Measurements from ENCODE around the gene EML5. TPM values are rescaled to one million over a fixed set of nuclear protein-coding genes. Genes with fewer than 3 reads are reported as not detected.
A peak's percentile ranks its signal among the peaks of the same experiment; 100 is the strongest.

The EML5 gene
- total and polyA plus RNA-seq, 12 donors, result 0.04 to 0.44 (median 0.19) TPM

- DNase-seq (no peak), ATAC-seq (peak in 1 of 8 donors; percentile 34)
- intact Hi-C loops (cut with DNase I), result no loop called here
- Histone ChIP-seq H3K4me3 (no peak overlapping the region), H3K27me3 (no peaks in the 10 kb centered on the region), H3K27ac (no peak overlapping the region), H3K36me3 (no peaks in the 10 kb centered on the region), H3K4me1 (peaks cover 0 to 32% (median 21%) of the 10 kb centered on the region in 9 donors), H3K9me3 (no peaks in the 10 kb centered on the region)
- no peak for TF ChIP-seq CTCF (IDR thresholded peaks at IDR 0.05)
These were observed 38.5 kb upstream of the EML5 start for GRCh38 chr14:88831284-88831683.

GRCh38 chr14:88829685-88830302 lies 37.0 kb upstream of the EML5 start:
- Histone ChIP-seq H3K4me1 (peaks cover 0 to 30% (median 17%) of the 10 kb centered on the region in 9 donors), H3K36me3 (no peaks in the 10 kb centered on the region), H3K27me3 (no peaks in the 10 kb centered on the region), H3K27ac (no peak overlapping the region), H3K9me3 (no peaks in the 10 kb centered on the region), H3K4me3 (no peak overlapping the region)
- no peak for TF ChIP-seq CTCF (IDR thresholded peaks at IDR 0.05)
- WGBS, 2 donors, result 70 to 73% methylated on average over 4 of the region's 4 CpGs
- no peak for DNase-seq
- ATAC-seq, result no peak
- intact Hi-C loops (cut with DNase I), result no loop called here

- Histone ChIP-seq H3K36me3 (no peaks in the 10 kb centered on the region), H3K27ac (no peak overlapping the region), H3K4me1 (peaks cover 0 to 27% (median 12%) of the 10 kb centered on the region in 9 donors), H3K4me3 (no peak overlapping the region), H3K9me3 (no peaks in the 10 kb centered on the region), H3K27me3 (no peaks in the 10 kb centered on the region)
- DNase-seq, result no peak
- intact Hi-C loops (cut with DNase I), result no loop called here
- no peak for TF ChIP-seq CTCF (IDR thresholded peaks at IDR 0.05)
- ATAC-seq, result no peak
- 65 to 66% methylated on average over 3 of the region's 3 CpGs for WGBS, 2 donors
These were observed 36.4 kb upstream of the EML5 start for GRCh38 chr14:88829188-88829587.

- peak overlapping the region in 6 of 10 donors; percentile 64 to 94 (median 76) for H3K4me3 ChIP-seq
- DNase-seq (no peak), ATAC-seq (no peak)
- H3K4me1 ChIP-seq, result peaks cover 0 to 30% (median 10%) of the 10 kb centered on the region in 9 donors
- H3K27me3 ChIP-seq, result no peaks in the 10 kb centered on the region
- TF ChIP-seq CTCF (IDR thresholded peaks at IDR 0.05), result no peak
- intact Hi-C loops (cut with DNase I), result no loop called here
- no peaks in the 10 kb centered on the region for H3K9me3 ChIP-seq
- 96 to 97% methylated on average over 9 of the region's 9 CpGs for WGBS, 2 donors
- H3K36me3 ChIP-seq, result no peaks in the 10 kb centered on the region
- H3K27ac ChIP-seq, result no peak overlapping the region
These were observed 32.8 kb upstream of the EML5 start for GRCh38 chr14:88825503-88825902.
